Measurements from ENCODE around the gene CEP97.
A peak's percentile ranks its signal among the peaks of the same experiment; 100 is the strongest.

CEP97 gene

GRCh38 chr3:101779047-101779821, 54.8 kb downstream of the CEP97 start, which contains the start of gene NXPE3:
TSS of gene NXPE3 (plus strand) at chr3:101779211. CDS start at chr3:101785597, 6,386 bp downstream.
- DNase-seq, result peak; percentile 91

GRCh38 chr3:101779822-101780381, 55.5 kb downstream of the CEP97 start:
- DNase-seq, result no peak

- no peak for DNase-seq
Observed at GRCh38 chr3:101780661-101781060, 56.2 kb downstream of the CEP97 start.

GRCh38 chr3:101781166-101781565, 56.8 kb downstream of the CEP97 start:
- no peak for DNase-seq

GRCh38 chr3:101784855-101785613, 60.6 kb downstream of the CEP97 start:
- DNase-seq, result no peak

- no peak for DNase-seq
Observed at GRCh38 chr3:101791778-101792177, 67.4 kb downstream of the CEP97 start.

- DNase-seq, result no peak
Observed at GRCh38 chr3:101796077-101796680, 71.8 kb downstream of the CEP97 start.

GRCh38 chr3:101801174-101801573, 76.8 kb downstream of the CEP97 start:
- DNase-seq, result no peak

- DNase-seq, result no peak
Observed at GRCh38 chr3:101802179-101802578, 77.8 kb downstream of the CEP97 start.

- DNase-seq, result peak; percentile 49
Observed at GRCh38 chr3:101803173-101803782, 78.9 kb downstream of the CEP97 start.

GRCh38 chr3:101803939-101804338, 79.5 kb downstream of the CEP97 start:
- no peak for DNase-seq

- no peak for DNase-seq
Observed at GRCh38 chr3:101806491-101806890, 82.1 kb downstream of the CEP97 start.

- no peak for DNase-seq
Observed at GRCh38 chr3:101807888-101808287, 83.5 kb downstream of the CEP97 start.

- peak; percentile 30 for DNase-seq
Observed at GRCh38 chr3:101809178-101810021, 85.0 kb downstream of the CEP97 start.

- DNase-seq, result no peak
Observed at GRCh38 chr3:101810022-101810418, 85.6 kb downstream of the CEP97 start.

- DNase-seq, result no peak
Observed at GRCh38 chr3:101811875-101812274, 87.5 kb downstream of the CEP97 start.

GRCh38 chr3:101812895-101813294, 88.5 kb downstream of the CEP97 start:
- DNase-seq, result no peak

GRCh38 chr3:101813817-101814440, 89.5 kb downstream of the CEP97 start:
- no peak for DNase-seq

GRCh38 chr3:101814835-101815234, 90.4 kb downstream of the CEP97 start:
- DNase-seq, result no peak

- DNase-seq, result no peak
Observed at GRCh38 chr3:101816215-101817149, 92.1 kb downstream of the CEP97 start.

Measured in CD4-positive, alpha-beta T cell treated with Interleukin-15 for 1 hour (primary cell).